Measurements from ENCODE around the gene UMODL1.

The UMODL1 gene, protein sequence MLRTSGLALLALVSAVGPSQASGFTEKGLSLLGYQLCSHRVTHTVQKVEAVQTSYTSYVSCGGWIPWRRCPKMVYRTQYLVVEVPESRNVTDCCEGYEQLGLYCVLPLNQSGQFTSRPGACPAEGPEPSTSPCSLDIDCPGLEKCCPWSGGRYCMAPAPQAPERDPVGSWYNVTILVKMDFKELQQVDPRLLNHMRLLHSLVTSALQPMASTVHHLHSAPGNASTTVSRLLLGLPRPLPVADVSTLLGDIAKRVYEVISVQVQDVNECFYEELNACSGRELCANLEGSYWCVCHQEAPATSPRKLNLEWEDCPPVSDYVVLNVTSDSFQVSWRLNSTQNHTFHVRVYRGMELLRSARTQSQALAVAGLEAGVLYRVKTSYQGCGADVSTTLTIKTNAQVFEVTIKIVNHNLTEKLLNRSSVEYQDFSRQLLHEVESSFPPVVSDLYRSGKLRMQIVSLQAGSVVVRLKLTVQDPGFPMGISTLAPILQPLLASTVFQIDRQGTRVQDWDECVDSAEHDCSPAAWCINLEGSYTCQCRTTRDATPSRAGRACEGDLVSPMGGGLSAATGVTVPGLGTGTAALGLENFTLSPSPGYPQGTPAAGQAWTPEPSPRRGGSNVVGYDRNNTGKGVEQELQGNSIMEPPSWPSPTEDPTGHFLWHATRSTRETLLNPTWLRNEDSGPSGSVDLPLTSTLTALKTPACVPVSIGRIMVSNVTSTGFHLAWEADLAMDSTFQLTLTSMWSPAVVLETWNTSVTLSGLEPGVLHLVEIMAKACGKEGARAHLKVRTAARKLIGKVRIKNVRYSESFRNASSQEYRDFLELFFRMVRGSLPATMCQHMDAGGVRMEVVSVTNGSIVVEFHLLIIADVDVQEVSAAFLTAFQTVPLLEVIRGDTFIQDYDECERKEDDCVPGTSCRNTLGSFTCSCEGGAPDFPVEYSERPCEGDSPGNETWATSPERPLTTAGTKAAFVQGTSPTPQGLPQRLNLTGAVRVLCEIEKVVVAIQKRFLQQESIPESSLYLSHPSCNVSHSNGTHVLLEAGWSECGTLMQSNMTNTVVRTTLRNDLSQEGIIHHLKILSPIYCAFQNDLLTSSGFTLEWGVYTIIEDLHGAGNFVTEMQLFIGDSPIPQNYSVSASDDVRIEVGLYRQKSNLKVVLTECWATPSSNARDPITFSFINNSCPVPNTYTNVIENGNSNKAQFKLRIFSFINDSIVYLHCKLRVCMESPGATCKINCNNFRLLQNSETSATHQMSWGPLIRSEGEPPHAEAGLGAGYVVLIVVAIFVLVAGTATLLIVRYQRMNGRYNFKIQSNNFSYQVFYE

GRCh38 chr21:42071146-42071737 lies at the start of gene UMODL1:
Gene UMODL1 (plus strand): TSS chr21:42071317. CDS start chr21:42071317, 0 bp downstream.
- DNase-seq = no peak

DNA sequence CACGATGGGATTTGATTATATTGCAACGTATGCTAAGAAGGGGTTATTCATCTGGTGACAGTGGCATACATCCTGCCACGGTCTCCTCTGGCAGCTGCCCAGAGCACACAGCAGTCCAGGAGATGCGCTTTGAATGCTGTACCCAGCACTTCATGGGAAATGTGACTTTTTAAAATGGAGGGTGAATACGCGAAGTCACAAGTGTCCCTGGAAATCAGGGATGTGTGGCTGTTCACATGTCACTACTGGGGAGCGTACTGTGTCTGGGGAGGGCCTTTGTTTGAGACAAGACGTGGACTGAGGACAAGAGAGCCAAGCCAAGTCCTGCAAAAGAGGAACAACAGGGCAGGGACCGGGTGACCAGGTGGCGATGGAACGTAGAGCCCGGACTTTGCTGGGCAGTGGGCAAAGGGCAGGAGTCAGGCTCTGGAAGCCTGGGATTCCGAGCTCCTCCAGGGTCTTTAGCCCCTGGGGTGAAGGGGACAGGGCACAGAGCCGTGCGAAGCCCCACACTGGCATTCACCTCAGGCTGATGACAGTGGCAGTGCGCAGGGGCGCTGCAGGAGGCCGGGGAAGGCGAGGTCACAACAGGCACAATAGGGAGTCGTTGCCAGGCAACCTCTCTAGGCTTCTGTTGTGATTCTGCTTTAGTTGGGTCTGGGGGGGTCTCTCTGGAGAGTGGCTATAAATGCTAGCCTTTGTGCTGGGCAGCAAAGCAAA lies 49.6 kb upstream of the UMODL1 start:
- DNase-seq = no peak

GRCh38 chr21:42022091-42022430 lies 49.1 kb upstream of the UMODL1 start:
- DNase-seq = no peak

GRCh38 chr21:42022906-42023305 lies 48.2 kb upstream of the UMODL1 start:
- no peak for DNase-seq

GRCh38 chr21:42025376-42026081 lies 45.6 kb upstream of the UMODL1 start:
- DNase-seq = peak; percentile 64

- no peak for DNase-seq
Observed at GRCh38 chr21:42026082-42026435, 45.1 kb upstream of the UMODL1 start.

DNA sequence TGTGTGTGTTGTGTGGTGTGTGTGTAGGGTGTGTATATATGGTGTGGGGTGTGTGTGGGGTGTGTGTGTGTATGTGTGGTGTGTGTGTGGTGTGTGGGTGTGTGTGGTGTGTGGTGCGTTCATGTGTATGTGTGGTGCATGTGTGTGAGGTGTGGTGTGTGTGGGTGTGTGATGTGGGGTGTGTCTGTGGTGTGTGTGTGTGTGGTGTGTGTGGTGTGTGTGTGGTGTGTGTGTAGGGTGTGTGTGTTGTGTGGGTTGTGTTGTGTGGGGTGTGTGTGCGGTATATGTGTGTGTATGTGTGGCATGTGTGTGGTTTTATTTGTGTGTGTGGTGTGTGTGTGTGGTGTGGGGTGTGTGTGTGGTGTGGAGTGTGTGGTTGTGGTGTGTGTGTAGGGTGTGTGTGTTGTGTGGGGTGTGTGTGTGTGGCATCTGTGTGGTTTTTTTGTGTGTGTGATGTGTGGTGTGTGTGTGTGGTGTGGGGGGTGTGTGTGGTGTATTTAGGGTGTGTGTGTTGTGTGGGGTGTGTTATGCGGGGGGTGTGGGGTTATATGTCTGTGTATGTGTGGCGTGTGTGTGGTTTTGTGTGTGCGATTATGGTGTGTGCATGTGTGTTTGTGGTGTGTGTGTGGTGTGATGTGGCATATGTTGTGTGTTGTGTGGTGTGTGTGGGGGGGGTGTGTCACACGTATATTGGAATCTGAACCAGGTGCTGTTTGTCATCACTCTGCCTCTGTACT lies 43.9 kb upstream of the UMODL1 start:
- DNase-seq = peak; percentile 10

- DNase-seq = no peak
Observed at GRCh38 chr21:42027822-42028765, 43.0 kb upstream of the UMODL1 start.

DNA sequence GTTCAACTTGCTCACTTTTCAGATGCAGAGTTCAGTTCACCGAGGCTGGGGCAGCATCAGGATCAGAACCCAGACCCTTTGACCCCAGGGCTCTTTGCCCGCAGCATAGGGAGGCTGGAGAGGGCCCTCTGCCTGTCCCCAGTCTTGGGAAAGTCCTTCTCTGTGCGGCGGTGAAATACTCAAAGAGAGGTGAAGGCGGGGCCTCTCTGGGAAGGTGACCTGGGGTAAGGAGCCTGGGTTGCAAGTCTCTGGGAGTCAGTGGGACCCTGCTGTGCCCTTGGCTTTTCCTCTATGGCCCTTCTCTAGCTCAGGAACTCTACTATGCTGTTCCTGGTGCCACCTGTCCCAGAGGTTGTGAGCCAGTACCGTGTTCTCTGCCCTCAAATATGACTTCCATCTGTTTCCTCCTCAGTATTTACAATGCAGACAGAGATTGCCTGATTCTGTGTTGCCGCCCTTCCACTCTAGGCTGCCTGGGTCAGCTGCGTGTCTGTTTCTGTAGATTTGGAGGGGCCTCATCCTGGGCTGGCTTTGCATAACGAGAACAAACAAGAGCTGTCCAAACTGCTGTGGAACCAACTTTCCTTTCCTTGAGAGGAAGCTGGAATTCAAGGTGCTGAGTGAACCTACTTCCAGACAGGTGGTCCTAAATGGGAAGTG lies 42.2 kb upstream of the UMODL1 start:
- DNase-seq = no peak

- DNase-seq = no peak
Observed at GRCh38 chr21:42030311-42030710, 40.8 kb upstream of the UMODL1 start.

- DNase-seq = no peak
Observed at GRCh38 chr21:42031241-42031640, 39.9 kb upstream of the UMODL1 start.

DNA sequence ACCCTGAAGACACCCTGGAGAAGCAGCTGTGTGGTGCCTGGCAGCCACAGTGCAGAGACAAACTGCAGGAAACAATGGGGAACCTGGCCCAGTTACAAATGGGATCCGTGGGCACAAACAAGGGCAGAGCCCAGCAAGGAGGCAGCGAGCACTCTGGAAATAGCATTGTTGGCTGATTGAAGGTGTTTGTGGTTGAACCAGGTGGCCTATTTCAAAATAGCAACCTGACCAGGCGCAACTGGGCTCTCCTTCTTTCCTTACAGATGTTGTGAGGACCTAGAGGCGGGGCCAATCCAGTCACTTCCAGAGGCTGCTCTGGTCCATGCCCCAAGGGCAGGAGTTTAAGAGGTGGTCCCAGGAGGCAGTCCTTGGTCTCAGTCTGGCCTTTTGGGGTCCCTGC lies 39.3 kb upstream of the UMODL1 start:
- DNase-seq = no peak

- DNase-seq = no peak
Observed at GRCh38 chr21:42032266-42032665, 38.9 kb upstream of the UMODL1 start.

- no peak for DNase-seq
Observed at GRCh38 chr21:42032968-42033367, 38.1 kb upstream of the UMODL1 start.

- no peak for DNase-seq
Observed at GRCh38 chr21:42036313-42036712, 34.8 kb upstream of the UMODL1 start.

DNA sequence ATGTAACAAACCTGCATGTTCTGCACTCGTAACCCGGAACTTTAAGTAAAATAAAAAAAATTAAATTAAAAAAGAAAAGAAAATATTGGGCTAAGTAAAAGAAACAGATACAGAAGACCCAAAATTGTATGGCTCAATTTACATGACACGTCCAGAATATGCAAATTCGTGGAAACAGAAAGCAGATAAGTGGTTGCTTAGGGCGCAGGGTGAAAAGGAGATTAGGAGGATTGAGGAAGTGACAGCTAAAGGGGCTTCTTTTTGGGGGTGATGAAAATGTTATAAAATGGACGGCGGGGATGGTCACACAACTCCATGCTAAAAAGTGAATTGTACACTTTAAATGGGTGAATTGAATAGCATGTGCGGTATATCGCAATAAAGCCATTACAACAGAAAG lies 33.6 kb upstream of the UMODL1 start:
- no peak for DNase-seq

GRCh38 chr21:42037943-42038342 lies 33.2 kb upstream of the UMODL1 start:
- DNase-seq = no peak

DNA sequence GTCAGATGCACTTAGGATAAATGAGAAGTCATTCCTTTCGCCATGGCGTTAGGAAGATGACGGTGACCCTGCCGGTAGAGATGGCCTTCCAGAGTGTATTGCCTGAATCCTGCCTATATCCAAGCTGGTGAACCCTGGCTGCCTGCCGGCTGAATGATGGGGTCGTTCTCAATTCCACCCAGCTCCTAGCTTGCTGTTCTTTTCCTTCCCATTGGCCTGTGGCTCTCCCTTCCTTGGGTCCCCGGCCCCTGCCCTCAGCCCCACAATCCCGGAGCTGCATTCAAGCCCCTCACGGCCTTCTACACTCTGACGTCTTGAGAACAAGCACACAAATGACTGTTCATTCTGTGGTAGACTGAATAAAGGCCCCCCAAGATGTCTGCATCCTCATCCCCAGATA lies 32.7 kb upstream of the UMODL1 start:
- no peak for DNase-seq

GRCh38 chr21:42038826-42039425 lies 32.2 kb upstream of the UMODL1 start:
- peak; percentile 53 for DNase-seq

Data from fibroblast of upper back skin (primary cell).